ENCODE data around the gene RNF130. TPM values are rescaled to one million over a fixed set of nuclear protein-coding genes. Genes with fewer than 3 reads are reported as not detected.

The RNF130 gene
- polyA plus RNA-seq, 1 donor from 2014 or later: 48.7 TPM

GRCh38 chr5:179930788-179931473 lies 140.6 kb downstream of the RNF130 start:
- H4K20me1 ChIP-seq (ENCODE audit: insufficient read depth): no peaks in the 10 kb centered on the region
- H3K4me3 ChIP-seq (ENCODE audit: low read length): no peak overlapping the region
- H3K36me3 ChIP-seq (ENCODE audit: insufficient read depth, low read length): no peaks in the 10 kb centered on the region
- no peaks in the 10 kb centered on the region for H3F3A ChIP-seq (ENCODE audit: insufficient read depth, low read length, poor library complexity, severe bottlenecking)
- H3K4me2 ChIP-seq (ENCODE audit: low read length): no peak overlapping the region
- H3K27me3 ChIP-seq (ENCODE audit: insufficient read depth, low read depth, low read length): no peaks in the 10 kb centered on the region
- no peak overlapping the region for H3K27ac ChIP-seq (ENCODE audit: low read length)
- H3K79me2 ChIP-seq (replicated peaks; ENCODE audit: insufficient read depth, low read length): no peaks in the 10 kb centered on the region
- no peak overlapping the region for H3K9ac ChIP-seq (ENCODE audit: low read length)
- H3K9me3 ChIP-seq (ENCODE audit: low read length): no peaks in the 10 kb centered on the region
- no peak for TF ChIP-seq SMC3 (conservative IDR thresholded peaks at IDR 0.05; ENCODE audit: poor library complexity)
- no peak for TF ChIP-seq REST (IDR thresholded peaks at IDR 0.05; ENCODE audit: borderline replicate concordance)
- TF ChIP-seq, protein P1, sequence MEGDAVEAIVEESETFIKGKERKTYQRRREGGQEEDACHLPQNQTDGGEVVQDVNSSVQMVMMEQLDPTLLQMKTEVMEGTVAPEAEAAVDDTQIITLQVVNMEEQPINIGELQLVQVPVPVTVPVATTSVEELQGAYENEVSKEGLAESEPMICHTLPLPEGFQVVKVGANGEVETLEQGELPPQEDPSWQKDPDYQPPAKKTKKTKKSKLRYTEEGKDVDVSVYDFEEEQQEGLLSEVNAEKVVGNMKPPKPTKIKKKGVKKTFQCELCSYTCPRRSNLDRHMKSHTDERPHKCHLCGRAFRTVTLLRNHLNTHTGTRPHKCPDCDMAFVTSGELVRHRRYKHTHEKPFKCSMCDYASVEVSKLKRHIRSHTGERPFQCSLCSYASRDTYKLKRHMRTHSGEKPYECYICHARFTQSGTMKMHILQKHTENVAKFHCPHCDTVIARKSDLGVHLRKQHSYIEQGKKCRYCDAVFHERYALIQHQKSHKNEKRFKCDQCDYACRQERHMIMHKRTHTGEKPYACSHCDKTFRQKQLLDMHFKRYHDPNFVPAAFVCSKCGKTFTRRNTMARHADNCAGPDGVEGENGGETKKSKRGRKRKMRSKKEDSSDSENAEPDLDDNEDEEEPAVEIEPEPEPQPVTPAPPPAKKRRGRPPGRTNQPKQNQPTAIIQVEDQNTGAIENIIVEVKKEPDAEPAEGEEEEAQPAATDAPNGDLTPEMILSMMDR (IDR thresholded peaks at IDR 0.05; ENCODE audit: poor library complexity, severe bottlenecking): no peak
- no peak for TF ChIP-seq EP300 (conservative IDR thresholded peaks at IDR 0.05; ENCODE audit: poor library complexity, severe bottlenecking)
- TF ChIP-seq TAF1 (IDR thresholded peaks at IDR 0.05; ENCODE audit: low read depth): no peak
- TF ChIP-seq RAD21 (conservative IDR thresholded peaks at IDR 0.05): no peak
- no peak for TF ChIP-seq EZH2 (IDR thresholded peaks at IDR 0.05; ENCODE audit: borderline replicate concordance, insufficient read depth, low read length, poor library complexity, severe bottlenecking)
- TF ChIP-seq POLR2AphosphoS5 (IDR thresholded peaks at IDR 0.05): no peak
- no peak for TF ChIP-seq MXI1 (conservative IDR thresholded peaks at IDR 0.05; ENCODE audit: poor library complexity, severe bottlenecking)
- no peak overlapping the region for H2AFZ ChIP-seq (ENCODE audit: low read depth, low read length)
- no peaks in the 10 kb centered on the region for H3K9me2 ChIP-seq (ENCODE audit: insufficient read depth, low read length)

DNA sequence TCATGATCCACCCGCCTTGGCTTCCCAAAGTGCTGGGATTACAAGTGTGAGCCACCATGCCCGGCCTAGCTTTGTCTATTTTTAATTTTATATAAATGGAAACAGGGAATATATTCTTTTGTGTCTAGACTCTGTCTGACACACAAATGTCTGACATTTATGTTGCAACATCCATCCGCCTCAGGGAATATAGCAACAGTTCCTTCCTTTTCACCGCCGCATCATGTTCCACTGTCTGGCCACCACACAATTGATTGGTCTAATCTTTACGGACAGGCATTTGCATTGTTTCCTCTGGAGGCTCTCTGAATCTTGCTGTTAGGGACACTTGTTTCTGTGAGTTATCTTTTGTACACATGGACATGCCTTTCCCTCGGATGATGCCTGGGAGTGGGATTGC lies 143.7 kb downstream of the RNF130 start:
- TF ChIP-seq, protein P1 (IDR thresholded peaks at IDR 0.05; ENCODE audit: poor library complexity, severe bottlenecking): no peak
- TF ChIP-seq TAF1 (IDR thresholded peaks at IDR 0.05; ENCODE audit: low read depth) (no peak), SMC3 (conservative IDR thresholded peaks at IDR 0.05; ENCODE audit: poor library complexity) (no peak), EZH2 (IDR thresholded peaks at IDR 0.05; ENCODE audit: borderline replicate concordance, insufficient read depth, low read length, poor library complexity, severe bottlenecking) (no peak), REST (IDR thresholded peaks at IDR 0.05; ENCODE audit: borderline replicate concordance) (no peak), EP300 (conservative IDR thresholded peaks at IDR 0.05; ENCODE audit: poor library complexity, severe bottlenecking) (no peak), RAD21 (conservative IDR thresholded peaks at IDR 0.05) (no peak), MXI1 (conservative IDR thresholded peaks at IDR 0.05; ENCODE audit: poor library complexity, severe bottlenecking) (no peak), POLR2AphosphoS5 (IDR thresholded peaks at IDR 0.05) (no peak)
- Histone ChIP-seq H3K9me3 (ENCODE audit: low read length) (no peaks in the 10 kb centered on the region), H3K4me2 (ENCODE audit: low read length) (no peak overlapping the region), H4K20me1 (ENCODE audit: insufficient read depth) (no peaks in the 10 kb centered on the region), H3K27me3 (ENCODE audit: insufficient read depth, low read depth, low read length) (no peaks in the 10 kb centered on the region), H3K9me2 (ENCODE audit: insufficient read depth, low read length) (no peaks in the 10 kb centered on the region), H3F3A (ENCODE audit: insufficient read depth, low read length, poor library complexity, severe bottlenecking) (no peaks in the 10 kb centered on the region), H3K79me2 (replicated peaks; ENCODE audit: insufficient read depth, low read length) (no peaks in the 10 kb centered on the region), H3K4me3 (ENCODE audit: low read length) (no peak overlapping the region), H3K9ac (ENCODE audit: low read length) (no peak overlapping the region), H3K27ac (ENCODE audit: low read length) (no peak overlapping the region), H3K36me3 (ENCODE audit: insufficient read depth, low read length) (no peaks in the 10 kb centered on the region), H2AFZ (ENCODE audit: low read depth, low read length) (no peak overlapping the region)

All from neural cell (in vitro differentiated cells).